H9 (cell line): Measurements from ENCODE around the gene RAB15. TPM values are rescaled to one million over a fixed set of nuclear protein-coding genes. Genes with fewer than 3 reads are reported as not detected.

ENCODE experiments used
- DNase-seq: peaks from one replicate; pipeline ENCODE4 v3.0.0-alpha.2; 2017
- H2AFZ ChIP-seq: one replicate; pipeline ENCODE4 v1.6.1; 2013; ENCODE audit warnings: mild to moderate bottlenecking, low read length, control low read depth, moderate library complexity
- H2AK5ac ChIP-seq: 2 replicates; pipeline ENCODE4 v1.6.1; 2013; ENCODE audit warnings: low read length, control low read depth, mixed read lengths; ENCODE audit not compliant: insufficient read length
- H2BK120ac ChIP-seq: one replicate; pipeline ENCODE4 v1.6.1; 2013; ENCODE audit warnings: low read depth, mild to moderate bottlenecking, low read length, control low read depth, inconsistent platforms; ENCODE audit not compliant: poor library complexity, severe bottlenecking
- H2BK12ac ChIP-seq: 2 replicates; pipeline ENCODE4 v1.6.1; 2013; ENCODE audit warnings: low read length, control low read depth, mixed read lengths, low read depth; ENCODE audit not compliant: insufficient read length
- H2BK15ac ChIP-seq: 2 replicates; pipeline ENCODE4 v1.6.1; 2013; ENCODE audit warnings: low read depth, low read length, control low read depth
- H2BK20ac ChIP-seq: one replicate; pipeline ENCODE4 v1.6.1; 2013; ENCODE audit warnings: low read depth, mild to moderate bottlenecking, low read length, control low read depth, inconsistent platforms; ENCODE audit not compliant: poor library complexity, severe bottlenecking
- H2BK5ac ChIP-seq: 2 replicates; pipeline ENCODE4 v1.6.1; 2013; ENCODE audit warnings: low read length, control low read depth, mixed read lengths; ENCODE audit not compliant: insufficient read length
- H3K14ac ChIP-seq: 2 replicates; pipeline ENCODE4 v1.6.1; 2013; ENCODE audit warnings: low read length, control low read depth; ENCODE audit not compliant: insufficient read depth
- H3K18ac ChIP-seq: 2 replicates; pipeline ENCODE4 v1.6.1; 2013; ENCODE audit warnings: low read depth, mild to moderate bottlenecking, mixed read lengths, low read length, control low read depth; ENCODE audit not compliant: insufficient read length
- H3K23ac ChIP-seq: 2 replicates; pipeline ENCODE4 v1.6.1; 2013; ENCODE audit warnings: low read length, control low read depth, mixed read lengths, low read depth; ENCODE audit not compliant: insufficient read length
- H3K23me2 ChIP-seq: 2 replicates; pipeline ENCODE4 v1.6.1; 2013; ENCODE audit warnings: low read depth, mild to moderate bottlenecking, mixed read lengths, low read length, control low read depth; ENCODE audit not compliant: insufficient read length, poor library complexity, severe bottlenecking
- H3K27ac ChIP-seq: 2 replicates; pipeline ENCODE4 v1.5.1; 2013; ENCODE audit warnings: low read length, control low read depth, mixed read lengths, low read depth; ENCODE audit not compliant: insufficient read length
- H3K27me3 ChIP-seq: 2 replicates; pipeline ENCODE4 v1.6.1; 2013; ENCODE audit warnings: low read length, control low read depth, inconsistent platforms; ENCODE audit not compliant: insufficient read depth
- H3K4ac ChIP-seq: 2 replicates; pipeline ENCODE4 v1.6.1; 2013; ENCODE audit warnings: low read depth, mild to moderate bottlenecking, control low read depth, inconsistent platforms, low read length, moderate library complexity
- H3K4me1 ChIP-seq: 2 replicates; pipeline ENCODE4 v1.6.1; 2013; ENCODE audit warnings: low read length, control low read depth, inconsistent platforms; ENCODE audit not compliant: insufficient read depth
- H3K4me2 ChIP-seq: 2 replicates; pipeline ENCODE4 v1.6.1; 2013; ENCODE audit warnings: low read length, control low read depth, mixed read lengths; ENCODE audit not compliant: insufficient read length, insufficient read depth
- H3K56ac ChIP-seq: 2 replicates; pipeline ENCODE4 v1.6.1; 2013; ENCODE audit warnings: low read depth, mild to moderate bottlenecking, mixed read lengths, low read length, control low read depth; ENCODE audit not compliant: insufficient read length
- H3K79me1 ChIP-seq: 2 replicates; pipeline ENCODE4 v1.6.1; 2013; ENCODE audit warnings: low read depth, mild to moderate bottlenecking, moderate library complexity, low read length, control low read depth, inconsistent platforms; ENCODE audit not compliant: insufficient read depth, poor library complexity, severe bottlenecking
- H3K79me2 ChIP-seq: 2 replicates; pipeline ENCODE4 v1.6.1; 2013; ENCODE audit warnings: low read length, control low read depth, inconsistent platforms; ENCODE audit not compliant: insufficient read depth
- H3K9ac ChIP-seq: 2 replicates; pipeline ENCODE4 v1.6.1; 2013; ENCODE audit warnings: low read length, control low read depth, mixed read lengths; ENCODE audit not compliant: insufficient read length; ENCODE audit errors: extremely low read depth
- H3K9me3 ChIP-seq: one replicate; pipeline ENCODE4 v1.6.1; 2013; ENCODE audit warnings: low read depth, low read length, inconsistent platforms; ENCODE audit not compliant: control insufficient read depth
- H3T11ph ChIP-seq: one replicate; pipeline ENCODE4 v1.6.1; 2013; ENCODE audit warnings: mild to moderate bottlenecking, low read length, control low read depth, inconsistent platforms
- H4K20me1 ChIP-seq: one replicate; pipeline ENCODE4 v1.6.1; 2013; ENCODE audit not compliant: control insufficient read depth, insufficient read length, insufficient read depth
- H4K5ac ChIP-seq: 2 replicates; pipeline ENCODE4 v1.6.1; 2013; ENCODE audit warnings: low read depth, mild to moderate bottlenecking, mixed read lengths, low read length, control low read depth; ENCODE audit not compliant: insufficient read length
- H4K8ac ChIP-seq: replicated peaks from 2 replicates; pipeline ENCODE4 v1.6.1; 2013; ENCODE audit warnings: low read length, control low read depth, mixed read lengths, low read depth; ENCODE audit not compliant: insufficient read length
- H4K91ac ChIP-seq: 2 replicates; pipeline ENCODE4 v1.6.1; 2013; ENCODE audit warnings: low read depth, mild to moderate bottlenecking, moderate library complexity, mixed read lengths, low read length, control low read depth; ENCODE audit not compliant: insufficient read length
- H3K27ac Mint-ChIP-seq, 3 experiments: 2 replicates in 2 of 3; 3 replicates in 1 of 3; pipeline ENCODE4 v1.8.0; 2020 to 2021; ENCODE audit warnings: mixed read lengths in 3 of 3, mild to moderate bottlenecking in 1 of 3, moderate library complexity in 1 of 3
- H3K27me3 Mint-ChIP-seq: 2 replicates; pipeline ENCODE4 v1.8.0; 2021; ENCODE audit warnings: low read depth, mild to moderate bottlenecking, moderate library complexity, mixed read lengths
- H3K36me3 Mint-ChIP-seq, 3 experiments: 2 replicates in 2 of 3; 3 replicates in 1 of 3; pipeline ENCODE4 v1.8.0; 2020 to 2021; ENCODE audit warnings: low read depth in 3 of 3, mixed read lengths in 3 of 3; ENCODE audit not compliant: insufficient read depth in 1 of 3
- H3K4me1 Mint-ChIP-seq, 2 experiments: 2 replicates each; pipeline ENCODE4 v1.8.0; 2020; ENCODE audit warnings: mixed read lengths in 2 of 2
- H3K4me3 Mint-ChIP-seq, 2 experiments: 2 replicates in 1 of 2; 3 replicates in 1 of 2; pipeline ENCODE4 v1.8.0; 2020 to 2021; ENCODE audit warnings: mild to moderate bottlenecking in 2 of 2, mixed read lengths in 2 of 2, moderate library complexity in 1 of 2
- H3K9me3 Mint-ChIP-seq, 2 experiments: 2 replicates in 1 of 2; 3 replicates in 1 of 2; pipeline ENCODE4 v1.8.0; 2020; ENCODE audit warnings: mild to moderate bottlenecking in 2 of 2, mixed read lengths in 2 of 2, moderate library complexity in 1 of 2
- CTCF ChIP-seq: fragments of 200-600 bp; sonication (generic); conservative IDR thresholded peaks from 3 replicates; pipeline ENCODE4 v1.8.0; 2021; ENCODE audit warnings: antibody characterized with exemption, mild to moderate bottlenecking
- WGBS: extraction: QIAGEN DNeasy Blood & Tissue Kit; methylation state at CpG from one replicate; pipeline ENCODE4 v1.1.7; 2013; ENCODE audit warnings: missing lambda C conversion rate, low lambda C conversion rate, mixed read lengths; ENCODE audit not compliant: insufficient read length; ENCODE audit errors: extremely low coverage; 5-methylcytosine and 5-hydroxymethylcytosine counted together
- total RNA-seq: library from RNA; stranded (reverse); gene quantifications from 2 replicates; pipeline ENCODE4 v1.2.1, GENCODE V29; 2021

Gene RAB15
- total RNA-seq, 1 experiment from 2014 or later: 54.3 TPM

GRCh38 chr14:65012353-65012752 is 40.2 kb upstream of the RAB15 start:
- Histone ChIP-seq H3K23ac (no peak overlapping the region), H2BK20ac (no peak overlapping the region), H3K4ac (no peak overlapping the region), H3K23me2 (no peaks in the 10 kb centered on the region), H4K5ac (no peak overlapping the region), H3K27me3 (no peaks in the 10 kb centered on the region), H3K14ac (no peak overlapping the region), H2BK120ac (no peak overlapping the region), H3K9ac (no peak overlapping the region), H3K18ac (no peak overlapping the region), H2BK15ac (no peak overlapping the region), H3K27ac (no peak overlapping the region), H4K91ac (no peak overlapping the region), H3T11ph (no peak overlapping the region), H3K4me1 (no peaks in the 10 kb centered on the region), H4K20me1 (no peaks in the 10 kb centered on the region), H4K8ac (no peak overlapping the region), H2AFZ (no peak overlapping the region), H2BK5ac (no peak overlapping the region), H2BK12ac (no peak overlapping the region), H3K79me2 (no peaks in the 10 kb centered on the region), H3K9me3 (no peaks in the 10 kb centered on the region), H3K4me2 (no peak overlapping the region), H3K56ac (no peak overlapping the region), H3K79me1 (no peaks in the 10 kb centered on the region), H2AK5ac (no peak overlapping the region)
- no peak for TF ChIP-seq CTCF
- no peak for DNase-seq
- peaks cover 0 to 3% of the 10 kb centered on the region in 2 experiments; a peak in 1 of 4 replicates for H3K4me1 Mint-ChIP-seq
- H3K9me3 Mint-ChIP-seq: no peaks in the 10 kb centered on the region
- H3K27ac Mint-ChIP-seq: no peak overlapping the region; a peak in 1 of 7 replicates
- H3K27me3 Mint-ChIP-seq: no peaks in the 10 kb centered on the region
- WGBS: no CpG with 5 or more reads among the region's 4 CpGs
- H3K4me3 Mint-ChIP-seq: no peak overlapping the region
- H3K36me3 Mint-ChIP-seq: peaks cover 2 to 42% (median 8%) of the 10 kb centered on the region in 3 experiments; a peak in 5 of 7 replicates
